Ovary (tissue), 9 donors: ENCODE results near the gene TOP2A. TPM values are rescaled to one million over a fixed set of nuclear protein-coding genes. Genes with fewer than 3 reads are reported as not detected.

Source experiments
- DNase-seq, 5 donors: peaks; one replicate each; pipeline ENCODE4 v3.0.0-alpha.2; 2019 to 2020
- H3K27ac ChIP-seq, 2 donors: fragments of 200-600 bp; one replicate each; pipeline versions ENCODE4 v1.5.1 to v1.8.0; 2019 to 2022
- H3K27me3 ChIP-seq: fragments of 200-600 bp; one replicate; pipeline ENCODE4 v1.8.0; 2022
- H3K36me3 ChIP-seq: fragments of 200-600 bp; sonication (generic); one replicate; pipeline ENCODE4 v1.5.1; 2019
- H3K4me1 ChIP-seq: one replicate; pipeline ENCODE4 v1.8.1; 2013; ENCODE audit warnings: mild to moderate bottlenecking, moderate library complexity; ENCODE audit not compliant: insufficient read depth
- H3K4me3 ChIP-seq: fragments of 200-600 bp; sonication (generic); one replicate; pipeline ENCODE4 v1.5.1; 2017
- H3K9me3 ChIP-seq, 2 donors: fragments of 200-600 bp in 1 of 2; sonication (generic) in 1 of 2; one replicate each; pipeline versions ENCODE4 v1.5.1 to v1.8.1; 2013 to 2019; ENCODE audit warnings: mild to moderate bottlenecking in 1 of 2, moderate library complexity in 1 of 2
- EP300 ChIP-seq: sonication (generic); formaldehyde crosslinking; IDR thresholded peaks from one replicate; pipeline ENCODE4 v1.6.1; 2017; ENCODE audit warnings: antibody characterized with exemption
- POLR2A ChIP-seq: fragments of 450-650 bp; IDR thresholded peaks from one replicate; pipeline ENCODE4 v1.6.1; 2017; ENCODE audit warnings: antibody characterized with exemption, mild to moderate bottlenecking, moderate library complexity
- WGBS, 3 donors: extraction: QIAGEN DNeasy Blood & Tissue Kit in 1 of 3; methylation state at CpG; one replicate each; pipeline versions ENCODE4 v1.1.5 to v1.1.7; 2013 to 2017; 5-methylcytosine and 5-hydroxymethylcytosine counted together
- intact Hi-C, 4 donors: fragments of 100-400 bp; cut with DNase I; formaldehyde crosslinking; loops; one replicate each; pipeline versions ENCODE4 v1.11.0 to v1.15.1; 2022 to 2023
- polyA plus RNA-seq, 2 donors: library from polyadenylated mRNA; stranded (reverse); fragments of 200-250 nt in 1 of 2; fragments of 350-450 nt in 1 of 2; fragmentation: Illumina TruSeq in 1 of 2; extraction: RNeasy Lipid Tissue Mini Kit (QIAGEN cat#74804) in 1 of 2; gene quantifications; one replicate each; pipeline ENCODE4 v1.2.3, GENCODE V29; 2013 to 2014
- total RNA-seq, 7 donors: library from RNA; depleted of rRNA in 2 of 7; stranded (reverse); fragments of >200 nt in 2 of 7; fragmentation: NEBNext Ultra II Directional in 3 of 7; extraction: Animal tissue kit (Norgen Biotek cat#: 25700) in 3 of 7; gene quantifications; one replicate each; pipeline versions ENCODE4 v1.1.0 to v1.2.4, GENCODE V29; 2016 to 2023
- TF ChIP-seq, protein P1 (sequence below), 3 donors: fragments of 450-650 bp in 2 of 3; fragments of 200-600 bp in 1 of 3; IDR thresholded peaks; one replicate each; pipeline versions ENCODE4 v1.5.1 to v1.8.0; 2016 to 2022; ENCODE audit warnings: antibody characterized with exemption in 3 of 3, mild to moderate bottlenecking in 1 of 3
- donor health status: DM: no; HTN: no; CAD: no; lungs with moderate emphysema.
- donor health status: DM: no; HTN: no; CAD: no.
- donor health status: Bipolar disorder and iron deficiency.
- donor health status: DM: yes; HTN: yes; CAD: no.
- donor health status: DM: no; HTN: no; CAD: no.
- donor health status: DM: yes; HTN: yes; CAD: no.

TOP2A gene
- total and polyA plus RNA-seq, 9 donors, result 0.36 to 4.5 (median 1.2) TPM

DNA sequence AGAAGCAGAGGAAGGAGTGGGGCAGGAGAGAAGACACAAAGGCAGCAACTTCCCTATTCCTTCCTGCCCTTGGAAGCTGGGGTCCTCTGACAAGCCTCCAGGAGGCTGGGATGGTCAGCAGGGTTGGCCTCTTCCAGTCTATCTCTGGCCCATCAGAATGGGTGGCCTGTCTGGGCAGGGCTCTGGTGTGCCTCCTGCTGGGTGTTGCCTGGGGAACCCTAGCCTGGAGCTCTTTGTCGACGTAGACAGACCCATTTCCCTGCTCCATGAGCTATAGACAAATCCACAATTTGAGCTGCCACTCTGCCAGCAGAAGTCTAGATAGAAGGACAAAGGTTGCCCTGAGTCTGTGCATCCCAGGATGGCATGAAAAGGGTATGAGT, 36.9 kb upstream of the TOP2A start:
- Histone ChIP-seq H3K27ac (peak overlapping the region in 1 of 2 donors; percentile 21), H3K4me1 (peaks cover 37% of the 10 kb centered on the region), H3K9me3 (no peaks in the 10 kb centered on the region), H3K4me3 (no peak overlapping the region), H3K27me3 (no peaks in the 10 kb centered on the region), H3K36me3 (no peaks in the 10 kb centered on the region)
- peak in 1 of 5 donors; percentile 11 for DNase-seq
- WGBS, 3 donors, result 80 to 88% (median 83%) methylated on average over 2 of the region's 2 CpGs
- intact Hi-C loops, result no loop called here
- no peak for TF ChIP-seq EP300
- TF ChIP-seq, protein P1, sequence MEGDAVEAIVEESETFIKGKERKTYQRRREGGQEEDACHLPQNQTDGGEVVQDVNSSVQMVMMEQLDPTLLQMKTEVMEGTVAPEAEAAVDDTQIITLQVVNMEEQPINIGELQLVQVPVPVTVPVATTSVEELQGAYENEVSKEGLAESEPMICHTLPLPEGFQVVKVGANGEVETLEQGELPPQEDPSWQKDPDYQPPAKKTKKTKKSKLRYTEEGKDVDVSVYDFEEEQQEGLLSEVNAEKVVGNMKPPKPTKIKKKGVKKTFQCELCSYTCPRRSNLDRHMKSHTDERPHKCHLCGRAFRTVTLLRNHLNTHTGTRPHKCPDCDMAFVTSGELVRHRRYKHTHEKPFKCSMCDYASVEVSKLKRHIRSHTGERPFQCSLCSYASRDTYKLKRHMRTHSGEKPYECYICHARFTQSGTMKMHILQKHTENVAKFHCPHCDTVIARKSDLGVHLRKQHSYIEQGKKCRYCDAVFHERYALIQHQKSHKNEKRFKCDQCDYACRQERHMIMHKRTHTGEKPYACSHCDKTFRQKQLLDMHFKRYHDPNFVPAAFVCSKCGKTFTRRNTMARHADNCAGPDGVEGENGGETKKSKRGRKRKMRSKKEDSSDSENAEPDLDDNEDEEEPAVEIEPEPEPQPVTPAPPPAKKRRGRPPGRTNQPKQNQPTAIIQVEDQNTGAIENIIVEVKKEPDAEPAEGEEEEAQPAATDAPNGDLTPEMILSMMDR (IDR thresholded peaks at IDR 0.05), result no peak
- TF ChIP-seq POLR2A, result no peak

DNA sequence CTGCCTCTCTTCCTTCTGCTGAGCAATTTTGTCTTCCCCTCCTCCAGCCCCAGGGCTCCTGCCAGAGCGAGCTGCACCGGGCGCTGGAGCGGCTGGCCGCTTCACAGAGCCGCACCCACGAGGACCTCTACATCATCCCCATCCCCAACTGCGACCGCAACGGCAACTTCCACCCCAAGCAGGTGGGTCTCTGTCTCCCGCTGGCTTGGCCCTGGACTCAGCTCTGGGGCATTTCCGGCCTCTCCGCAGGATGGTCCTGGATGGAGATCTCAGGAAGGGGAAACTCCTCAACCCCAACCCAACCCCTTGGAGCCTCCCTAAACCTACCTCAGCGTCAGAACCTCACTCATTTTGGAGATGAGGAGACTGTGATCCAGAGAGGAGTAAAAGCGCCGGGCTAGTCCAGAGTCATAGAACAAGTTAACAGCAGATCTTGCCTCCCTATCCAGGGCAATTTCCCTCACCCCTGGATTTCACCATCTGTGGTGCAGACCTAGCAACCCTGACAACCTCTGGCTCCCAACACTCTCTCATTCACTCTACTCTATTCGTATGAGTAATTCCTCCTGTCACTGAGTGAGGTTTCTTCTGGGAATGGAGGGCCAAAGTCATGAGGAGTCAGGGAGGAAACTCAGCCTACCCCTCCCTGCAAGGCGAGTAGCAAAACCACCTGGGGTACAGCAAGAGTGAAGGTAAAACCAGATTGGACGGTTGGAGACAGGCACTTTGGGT, 36.4 kb upstream of the TOP2A start:
- 70 to 87% (median 82%) methylated on average over 19 of the region's 19 CpGs for WGBS, 3 donors

DNA sequence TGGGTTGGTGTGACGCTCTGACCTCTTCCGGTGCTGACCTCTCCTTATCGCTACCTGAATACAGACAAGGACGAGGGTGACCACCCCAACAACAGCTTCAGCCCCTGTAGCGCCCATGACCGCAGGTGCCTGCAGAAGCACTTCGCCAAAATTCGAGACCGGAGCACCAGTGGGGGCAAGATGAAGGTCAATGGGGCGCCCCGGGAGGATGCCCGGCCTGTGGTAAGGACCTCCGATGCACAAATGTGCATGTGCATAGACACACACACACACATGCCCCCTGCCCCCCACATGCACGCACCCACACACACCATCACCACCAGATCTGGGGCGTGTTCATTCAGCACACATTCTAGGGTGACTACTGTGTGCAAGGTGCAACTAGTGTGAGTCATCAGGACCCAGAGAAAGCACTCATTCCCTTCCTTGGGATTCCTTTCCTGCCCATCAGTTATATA, 35.3 kb upstream of the TOP2A start:
- Histone ChIP-seq H3K4me1 (peaks cover 43% of the 10 kb centered on the region), H3K27me3 (no peaks in the 10 kb centered on the region), H3K27ac (peak overlapping the region; percentile 75 to 89), H3K4me3 (no peak overlapping the region), H3K9me3 (no peaks in the 10 kb centered on the region), H3K36me3 (no peaks in the 10 kb centered on the region)
- TF ChIP-seq POLR2A (peak; percentile 3), EP300 (no peak)
- TF ChIP-seq, protein P1 (IDR thresholded peaks at IDR 0.05), result no peak
- intact Hi-C loops, result no loop called here
- peak in 2 of 5 donors; percentile 50 to 53 for DNase-seq
- 51 to 63% (median 51%) methylated on average over 14 to 15 of the region's 15 CpGs for WGBS, 3 donors

More for the DNA sequence above, 36.4 kb upstream of the TOP2A start:
- intact Hi-C loops, result no loop called here
- Histone ChIP-seq H3K27ac (peak overlapping the region in 1 of 2 donors; percentile 21), H3K36me3 (no peaks in the 10 kb centered on the region), H3K4me1 (peaks cover 37% of the 10 kb centered on the region), H3K27me3 (no peaks in the 10 kb centered on the region), H3K9me3 (no peaks in the 10 kb centered on the region), H3K4me3 (no peak overlapping the region)
- DNase-seq, result peak in 2 of 5 donors; percentile 31
- TF ChIP-seq, protein P1 (IDR thresholded peaks at IDR 0.05), result no peak
- TF ChIP-seq EP300 (no peak), POLR2A (no peak)

DNA sequence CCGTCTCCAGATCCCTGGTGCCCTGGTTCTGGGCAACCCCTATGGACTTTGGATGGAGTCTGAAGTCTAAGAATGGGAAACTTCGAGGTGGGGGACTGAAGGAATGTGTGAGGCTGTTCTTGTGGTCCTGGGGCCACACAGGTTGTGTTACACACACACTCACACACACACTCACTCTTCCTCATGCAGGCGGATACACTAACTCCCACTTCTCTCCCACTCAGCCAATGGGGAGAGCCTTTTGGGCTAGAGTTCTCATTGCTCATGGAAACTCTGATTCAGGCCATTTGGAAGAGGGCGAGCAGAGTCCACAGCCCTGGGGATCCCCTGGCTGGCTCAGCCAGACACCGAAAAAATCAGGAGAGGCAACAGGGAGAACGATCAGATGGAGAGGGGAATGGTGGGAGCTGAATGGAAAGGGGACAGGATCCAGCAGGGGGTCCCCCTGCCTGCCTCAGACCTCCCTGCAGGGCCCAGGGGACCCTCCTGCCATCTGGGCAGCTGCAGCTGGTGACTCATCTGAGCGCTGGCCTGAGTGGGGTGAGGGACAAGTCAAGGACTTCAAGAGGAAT, 34.6 kb upstream of the TOP2A start:
- DNase-seq, result peak; percentile 63 to 78 (median 66)
- intact Hi-C loops, result no loop called here
- H3K4me3 ChIP-seq, result no peak overlapping the region
- TF ChIP-seq, protein P1 (IDR thresholded peaks at IDR 0.05), result no peak
- peak; percentile 37 for TF ChIP-seq EP300
- H3K27me3 ChIP-seq, result no peaks in the 10 kb centered on the region
- whole genome bisulfite sequencing, 3 donors, result 9 to 16% (median 12%) methylated on average over 7 of the region's 7 CpGs
- peaks cover 45% of the 10 kb centered on the region for H3K4me1 ChIP-seq
- no peaks in the 10 kb centered on the region for H3K36me3 ChIP-seq
- peak overlapping the region; percentile 75 to 89 for H3K27ac ChIP-seq
- no peaks in the 10 kb centered on the region for H3K9me3 ChIP-seq
